Lower lobe of right lung (tissue), 2 donors: ENCODE results near the gene RPL39. TPM values are rescaled to one million over a fixed set of nuclear protein-coding genes. Genes with fewer than 3 reads are reported as not detected.
"Not testable (repeated sequence)": the region's sequence is repeated elsewhere in the genome, so short reads cannot be mapped to it uniquely, and the experiment has no call there.

Source experiments
- ATAC-seq, 2 donors: fragments of 200-7000 bp; cut with Tn5 transposase; one replicate each; pipeline ENCODE4 v1.9.1; 2020 to 2022; ENCODE audit warnings: mild to moderate bottlenecking in 2 of 2, moderate library complexity in 2 of 2
- DNase-seq: peaks from one replicate; pipeline ENCODE4 v3.0.0-alpha.2; 2020
- H3K27ac ChIP-seq: fragments of 200-600 bp; one replicate; pipeline ENCODE4 v1.8.0; 2022
- H3K27me3 ChIP-seq: fragments of 200-600 bp; one replicate; pipeline ENCODE4 v1.8.0; 2022; ENCODE audit warnings: low read depth
- H3K36me3 ChIP-seq: fragments of 200-600 bp; one replicate; pipeline ENCODE4 v1.8.0; 2022; ENCODE audit warnings: mild to moderate bottlenecking
- H3K4me1 ChIP-seq: fragments of 200-600 bp; one replicate; pipeline ENCODE4 v1.8.0; 2022
- H3K4me3 ChIP-seq: fragments of 200-600 bp; one replicate; pipeline ENCODE4 v1.8.0; 2022; ENCODE audit warnings: mild to moderate bottlenecking
- H3K9me3 ChIP-seq: fragments of 200-600 bp; one replicate; pipeline ENCODE4 v1.8.0; 2022
- intact Hi-C: fragments of 100-400 bp; cut with DNase I; formaldehyde crosslinking; loops from one replicate; pipeline ENCODE4 v1.11.0; 2022
- total RNA-seq: library from RNA; stranded (reverse); fragmentation: NEBNext Ultra II Directional; extraction: Animal tissue kit (Norgen Biotek cat#: 25700); gene quantifications from one replicate; pipeline ENCODE4 v1.2.1, GENCODE V29; 2021
- TF ChIP-seq, protein P1 (sequence below): fragments of 200-600 bp; IDR thresholded peaks from one replicate; pipeline ENCODE4 v1.8.0; 2022; ENCODE audit warnings: antibody characterized with exemption, mild to moderate bottlenecking
- donor health status: DM: no; HTN: yes; CAD: no; lungs with severe emphysema.

Gene RPL39
- total RNA-seq, 1 donor from 2014 or later = 1,325 TPM

DNA sequence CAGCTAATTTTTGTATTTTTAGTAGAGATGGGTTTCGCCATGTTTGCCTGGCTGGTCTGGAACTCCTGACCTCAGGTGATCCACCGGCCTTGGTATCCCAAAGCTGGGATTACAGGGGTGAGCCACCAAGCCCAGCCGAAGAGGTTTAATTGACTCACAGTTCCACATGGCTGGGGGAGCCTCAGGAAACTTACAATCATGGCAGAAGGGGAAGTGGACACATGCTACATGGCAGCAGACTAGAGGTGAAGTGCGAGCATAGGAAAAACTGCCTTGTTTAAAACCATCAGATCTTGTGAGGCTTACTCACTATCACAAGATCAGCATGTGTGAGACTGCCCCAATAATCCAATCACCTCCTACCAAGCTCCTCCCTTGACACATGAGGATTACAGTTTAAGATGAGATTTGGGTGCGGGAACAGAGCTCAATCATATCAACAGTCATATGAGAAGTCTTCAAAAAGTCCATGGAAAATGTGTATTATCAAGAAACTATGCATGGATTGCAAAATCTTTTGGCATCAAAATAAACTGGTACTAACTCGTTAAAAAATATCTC lies 25.8 kb upstream of the RPL39 start:
- Histone ChIP-seq H3K27me3 (no peaks in the 10 kb centered on the region), H3K27ac (no peak overlapping the region), H3K4me3 (no peak overlapping the region), H3K4me1 (no peaks in the 10 kb centered on the region), H3K36me3 (no peaks in the 10 kb centered on the region), H3K9me3 (no peaks in the 10 kb centered on the region)
- DNase-seq = no peak
- ATAC-seq = no peak
- intact Hi-C loops = no loop called here
- TF ChIP-seq, protein P1, sequence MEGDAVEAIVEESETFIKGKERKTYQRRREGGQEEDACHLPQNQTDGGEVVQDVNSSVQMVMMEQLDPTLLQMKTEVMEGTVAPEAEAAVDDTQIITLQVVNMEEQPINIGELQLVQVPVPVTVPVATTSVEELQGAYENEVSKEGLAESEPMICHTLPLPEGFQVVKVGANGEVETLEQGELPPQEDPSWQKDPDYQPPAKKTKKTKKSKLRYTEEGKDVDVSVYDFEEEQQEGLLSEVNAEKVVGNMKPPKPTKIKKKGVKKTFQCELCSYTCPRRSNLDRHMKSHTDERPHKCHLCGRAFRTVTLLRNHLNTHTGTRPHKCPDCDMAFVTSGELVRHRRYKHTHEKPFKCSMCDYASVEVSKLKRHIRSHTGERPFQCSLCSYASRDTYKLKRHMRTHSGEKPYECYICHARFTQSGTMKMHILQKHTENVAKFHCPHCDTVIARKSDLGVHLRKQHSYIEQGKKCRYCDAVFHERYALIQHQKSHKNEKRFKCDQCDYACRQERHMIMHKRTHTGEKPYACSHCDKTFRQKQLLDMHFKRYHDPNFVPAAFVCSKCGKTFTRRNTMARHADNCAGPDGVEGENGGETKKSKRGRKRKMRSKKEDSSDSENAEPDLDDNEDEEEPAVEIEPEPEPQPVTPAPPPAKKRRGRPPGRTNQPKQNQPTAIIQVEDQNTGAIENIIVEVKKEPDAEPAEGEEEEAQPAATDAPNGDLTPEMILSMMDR = no peak

- no peak overlapping the region for H3K4me3 ChIP-seq
- intact Hi-C loops = no loop called here
- ATAC-seq (no peak), DNase-seq (no peak)
- no peaks in the 10 kb centered on the region for H3K27me3 ChIP-seq
- no peaks in the 10 kb centered on the region for H3K4me1 ChIP-seq
- no peaks in the 10 kb centered on the region for H3K9me3 ChIP-seq
- H3K27ac ChIP-seq = no peak overlapping the region
- no peaks in the 10 kb centered on the region for H3K36me3 ChIP-seq
- TF ChIP-seq, protein P1 = no peak
Observed at GRCh38 chrX:119816300-119816699, 24.9 kb upstream of the RPL39 start.

- no peaks in the 10 kb centered on the region for H3K36me3 ChIP-seq
- no peak overlapping the region for H3K4me3 ChIP-seq
- DNase-seq (no peak), ATAC-seq (no peak)
- H3K27me3 ChIP-seq = no peaks in the 10 kb centered on the region
- H3K9me3 ChIP-seq = no peaks in the 10 kb centered on the region
- TF ChIP-seq, protein P1 = no peak
- intact Hi-C loops = no loop called here
- no peaks in the 10 kb centered on the region for H3K4me1 ChIP-seq
- no peak overlapping the region for H3K27ac ChIP-seq
Observed at GRCh38 chrX:119809185-119809666, 17.8 kb upstream of the RPL39 start.

DNA sequence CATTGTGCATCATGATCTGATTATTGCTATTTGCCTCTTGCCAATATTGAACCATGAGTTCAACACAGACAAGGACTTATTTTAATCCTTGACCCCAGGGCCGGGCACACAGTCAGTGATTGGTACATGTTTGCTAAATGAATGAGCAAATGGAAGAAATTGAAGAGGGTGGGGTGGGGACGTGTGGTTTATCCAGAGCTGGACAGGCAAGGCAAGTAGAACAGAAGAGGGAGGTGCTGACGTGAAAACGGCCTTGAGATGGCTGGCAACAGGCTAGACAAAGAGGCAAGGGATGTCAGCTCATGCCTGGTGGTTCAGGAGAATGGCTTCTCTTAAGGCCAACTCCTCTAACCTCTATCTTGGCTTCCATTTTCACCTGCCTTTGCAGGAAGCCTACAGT lies 17.0 kb upstream of the RPL39 start:
- not testable (repeated sequence) for DNase-seq

GRCh38 chrX:119802546-119802945 lies 11.1 kb upstream of the RPL39 start:
- Histone ChIP-seq H3K9me3 (no peaks in the 10 kb centered on the region), H3K36me3 (no peaks in the 10 kb centered on the region), H3K4me3 (no peak overlapping the region), H3K27me3 (no peaks in the 10 kb centered on the region), H3K27ac (no peak overlapping the region), H3K4me1 (no peaks in the 10 kb centered on the region)
- DNase-seq (no peak), ATAC-seq (no peak)
- TF ChIP-seq, protein P1 = no peak
- intact Hi-C loops = no loop called here

More for the DNA sequence above, 17.0 kb upstream of the RPL39 start:
- H3K4me3 ChIP-seq, H3K27me3 ChIP-seq, H3K27ac ChIP-seq, ATAC-seq, H3K4me1 ChIP-seq, H3K9me3 ChIP-seq, intact Hi-C loops, H3K36me3 ChIP-seq: not testable (repeated sequence)

DNA sequence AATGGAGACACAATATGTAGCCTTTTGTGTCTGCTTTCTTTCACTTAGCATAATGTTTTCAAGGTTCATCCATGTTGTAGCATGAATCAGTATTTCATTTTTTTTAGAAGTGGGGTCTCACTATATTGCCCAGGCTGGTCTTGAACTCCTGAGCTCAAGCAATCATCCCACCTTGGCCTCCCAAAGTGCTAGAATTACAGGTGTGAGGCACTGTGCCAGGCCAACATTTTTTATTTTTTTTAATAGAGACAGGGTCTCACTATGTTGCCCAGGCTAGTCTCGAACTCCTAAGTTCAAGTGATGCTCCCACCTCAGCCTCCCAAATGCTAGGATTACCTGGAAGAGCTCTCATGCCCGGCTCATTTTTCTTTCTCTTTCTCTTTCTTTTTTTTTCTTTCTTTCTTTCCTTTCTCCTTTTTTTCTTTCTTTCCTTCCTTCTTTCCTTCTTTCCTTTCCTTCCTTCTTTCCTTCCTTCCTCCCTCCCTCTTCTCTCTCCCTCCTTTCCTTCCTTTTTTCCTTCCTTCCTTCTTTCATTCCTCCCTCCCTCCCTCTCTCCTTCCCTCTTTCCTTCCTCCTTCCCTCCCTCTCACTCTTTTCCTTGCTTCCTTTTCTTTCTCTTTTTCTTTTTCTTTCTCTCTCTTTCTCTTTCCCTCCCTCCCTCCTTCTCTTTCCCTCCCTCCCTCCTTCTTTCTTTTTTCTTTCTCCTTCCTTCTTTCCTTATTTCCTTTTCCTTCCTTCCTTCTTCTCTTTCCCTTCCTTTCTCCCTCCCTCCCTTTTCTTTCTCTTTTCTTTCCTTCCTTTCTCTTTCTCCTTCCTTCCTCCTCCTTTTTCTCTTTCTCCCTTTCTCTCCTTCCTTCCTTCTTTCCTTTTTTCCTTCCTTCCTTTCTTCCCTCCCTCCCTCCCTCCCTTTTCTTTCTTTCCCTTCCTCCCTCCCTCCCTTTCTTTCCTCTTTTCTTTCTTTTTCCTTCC lies 10.1 kb upstream of the RPL39 start:
- intact Hi-C loops = no loop called here
- no peak overlapping the region for H3K27ac ChIP-seq
- H3K27me3 ChIP-seq = no peaks in the 10 kb centered on the region
- H3K4me1 ChIP-seq = no peaks in the 10 kb centered on the region
- TF ChIP-seq, protein P1 = no peak
- no peaks in the 10 kb centered on the region for H3K36me3 ChIP-seq
- no peak for DNase-seq
- no peak for ATAC-seq
- H3K9me3 ChIP-seq = no peaks in the 10 kb centered on the region
- H3K4me3 ChIP-seq = no peak overlapping the region
